ENCODE data around the gene CMSS1. TPM values are rescaled to one million over a fixed set of nuclear protein-coding genes. Genes with fewer than 3 reads are reported as not detected.

Gene CMSS1
- total RNA-seq, 2 donors from 2014 or later, result 88.5 to 101 TPM

- Mint-ChIP-seq H3K36me3 (ENCODE audit: insufficient read depth in 2 of 2) (peaks cover 0 to 1% of the 10 kb centered on the region in 2 donors), H3K9me3 (no peaks in the 10 kb centered on the region), H3K4me1 (ENCODE audit: low read depth) (peaks cover 17% of the 10 kb centered on the region), H3K4me3 (no peak overlapping the region), H3K27ac (no peak overlapping the region), H3K27me3 (ENCODE audit: low read depth) (no peaks in the 10 kb centered on the region)
- DNase-seq (no peak), ATAC-seq (replicated peaks in 1 of 2) (no peak)
Measured at GRCh38 chr3:100006570-100007271, 189.1 kb downstream of the CMSS1 start.

- Mint-ChIP-seq H3K27me3 (ENCODE audit: low read depth) (no peaks in the 10 kb centered on the region), H3K4me1 (ENCODE audit: low read depth) (peaks cover 14% of the 10 kb centered on the region), H3K27ac (no peak overlapping the region), H3K36me3 (ENCODE audit: insufficient read depth in 2 of 2) (peaks cover 0 to 1% of the 10 kb centered on the region in 2 donors), H3K9me3 (no peaks in the 10 kb centered on the region), H3K4me3 (no peak overlapping the region)
- ATAC-seq (replicated peaks in 1 of 2) (no peak), DNase-seq (no peak)
Measured at GRCh38 chr3:100007313-100007712, 189.7 kb downstream of the CMSS1 start.

- no peak for ATAC-seq (replicated peaks in 1 of 2)
- DNase-seq, result no peak
Measured at GRCh38 chr3:100008081-100008698, 190.5 kb downstream of the CMSS1 start.

GRCh38 chr3:100009276-100010086 lies 191.8 kb downstream of the CMSS1 start:
- ATAC-seq (replicated peaks in 1 of 2), result no peak
- no peak for DNase-seq
- H3K27ac Mint-ChIP-seq, result no peak overlapping the region

More at GRCh38 chr3:100008081-100008698, 190.5 kb downstream of the CMSS1 start:
- no peaks in the 10 kb centered on the region for H3K9me3 Mint-ChIP-seq
- H3K27me3 Mint-ChIP-seq (ENCODE audit: low read depth), result no peaks in the 10 kb centered on the region
- peak overlapping the region; percentile 44 for H3K27ac Mint-ChIP-seq
- H3K36me3 Mint-ChIP-seq (ENCODE audit: insufficient read depth in 2 of 2), result peaks cover 0 to 1% of the 10 kb centered on the region in 2 donors
- H3K4me3 Mint-ChIP-seq, result no peak overlapping the region
- peaks cover 5% of the 10 kb centered on the region for H3K4me1 Mint-ChIP-seq (ENCODE audit: low read depth)

GRCh38 chr3:100010087-100010417 lies 192.4 kb downstream of the CMSS1 start:
- ATAC-seq (replicated peaks in 1 of 2) (no peak), DNase-seq (no peak)
- Mint-ChIP-seq H3K4me1 (ENCODE audit: low read depth) (no peaks in the 10 kb centered on the region), H3K4me3 (no peak overlapping the region), H3K27ac (no peak overlapping the region), H3K36me3 (ENCODE audit: insufficient read depth in 2 of 2) (peaks cover 2 to 7% of the 10 kb centered on the region in 2 donors), H3K27me3 (ENCODE audit: low read depth) (no peaks in the 10 kb centered on the region), H3K9me3 (peaks cover 0 to 2% of the 10 kb centered on the region in 2 donors)

More at GRCh38 chr3:100009276-100010086, 191.8 kb downstream of the CMSS1 start:
- Mint-ChIP-seq H3K36me3 (ENCODE audit: insufficient read depth in 2 of 2) (peaks cover 0 to 1% of the 10 kb centered on the region in 2 donors), H3K4me3 (no peak overlapping the region), H3K27me3 (ENCODE audit: low read depth) (no peaks in the 10 kb centered on the region), H3K4me1 (ENCODE audit: low read depth) (no peaks in the 10 kb centered on the region), H3K9me3 (no peaks in the 10 kb centered on the region)

GRCh38 chr3:100018806-100019205 lies 201.1 kb downstream of the CMSS1 start:
- peaks cover 3 to 8% of the 10 kb centered on the region in 2 donors for H3K36me3 Mint-ChIP-seq (ENCODE audit: insufficient read depth in 2 of 2)
- H3K4me3 Mint-ChIP-seq, result no peak overlapping the region
- H3K27ac Mint-ChIP-seq, result no peak overlapping the region
- no peak for DNase-seq
- no peak for ATAC-seq (replicated peaks in 1 of 2)
- H3K9me3 Mint-ChIP-seq, result peaks cover 0 to 2% of the 10 kb centered on the region in 2 donors
- no peaks in the 10 kb centered on the region for H3K27me3 Mint-ChIP-seq (ENCODE audit: low read depth)
- no peaks in the 10 kb centered on the region for H3K4me1 Mint-ChIP-seq (ENCODE audit: low read depth)

- DNase-seq (no peak), ATAC-seq (replicated peaks in 1 of 2) (no peak)
- Mint-ChIP-seq H3K27me3 (ENCODE audit: low read depth) (no peaks in the 10 kb centered on the region), H3K4me1 (ENCODE audit: low read depth) (no peaks in the 10 kb centered on the region), H3K27ac (no peak overlapping the region), H3K9me3 (peaks cover 0 to 2% of the 10 kb centered on the region in 2 donors), H3K4me3 (no peak overlapping the region), H3K36me3 (ENCODE audit: insufficient read depth in 2 of 2) (peaks cover 3 to 6% of the 10 kb centered on the region in 2 donors)
Measured at GRCh38 chr3:100019719-100020118, 202.1 kb downstream of the CMSS1 start.

GRCh38 chr3:100020876-100021644 lies 203.4 kb downstream of the CMSS1 start:
- Mint-ChIP-seq H3K4me1 (ENCODE audit: low read depth) (no peaks in the 10 kb centered on the region), H3K36me3 (ENCODE audit: insufficient read depth in 2 of 2) (no peaks in the 10 kb centered on the region), H3K27ac (no peak overlapping the region), H3K4me3 (no peak overlapping the region), H3K9me3 (no peaks in the 10 kb centered on the region), H3K27me3 (ENCODE audit: low read depth) (no peaks in the 10 kb centered on the region)
- ATAC-seq (replicated peaks in 1 of 2) (no peak), DNase-seq (no peak)

GRCh38 chr3:100022506-100022905 lies 204.8 kb downstream of the CMSS1 start:
- Mint-ChIP-seq H3K27ac (no peak overlapping the region), H3K9me3 (no peaks in the 10 kb centered on the region), H3K4me1 (ENCODE audit: low read depth) (no peaks in the 10 kb centered on the region), H3K36me3 (ENCODE audit: insufficient read depth in 2 of 2) (no peaks in the 10 kb centered on the region), H3K27me3 (ENCODE audit: low read depth) (no peaks in the 10 kb centered on the region), H3K4me3 (no peak overlapping the region)
- DNase-seq, result no peak
- ATAC-seq (replicated peaks in 1 of 2), result no peak

- Mint-ChIP-seq H3K36me3 (ENCODE audit: insufficient read depth in 2 of 2) (no peaks in the 10 kb centered on the region), H3K9me3 (no peaks in the 10 kb centered on the region), H3K27me3 (ENCODE audit: low read depth) (no peaks in the 10 kb centered on the region), H3K4me3 (no peak overlapping the region), H3K27ac (no peak overlapping the region), H3K4me1 (ENCODE audit: low read depth) (no peaks in the 10 kb centered on the region)
- ATAC-seq (replicated peaks in 1 of 2) (no peak), DNase-seq (no peak)
Measured at GRCh38 chr3:100023150-100023549, 205.5 kb downstream of the CMSS1 start.

GRCh38 chr3:100023595-100023994 lies 205.9 kb downstream of the CMSS1 start:
- H3K27me3 Mint-ChIP-seq (ENCODE audit: low read depth), result no peaks in the 10 kb centered on the region
- no peaks in the 10 kb centered on the region for H3K9me3 Mint-ChIP-seq
- no peak overlapping the region for H3K27ac Mint-ChIP-seq
- H3K36me3 Mint-ChIP-seq (ENCODE audit: insufficient read depth in 2 of 2), result no peaks in the 10 kb centered on the region
- H3K4me3 Mint-ChIP-seq, result no peak overlapping the region
- ATAC-seq (replicated peaks in 1 of 2) (no peak), DNase-seq (no peak)
- no peaks in the 10 kb centered on the region for H3K4me1 Mint-ChIP-seq (ENCODE audit: low read depth)

- DNase-seq (no peak), ATAC-seq (replicated peaks in 1 of 2) (no peak)
- no peaks in the 10 kb centered on the region for H3K27me3 Mint-ChIP-seq (ENCODE audit: low read depth)
- H3K27ac Mint-ChIP-seq, result no peak overlapping the region
- no peaks in the 10 kb centered on the region for H3K4me1 Mint-ChIP-seq (ENCODE audit: low read depth)
- no peaks in the 10 kb centered on the region for H3K36me3 Mint-ChIP-seq (ENCODE audit: insufficient read depth in 2 of 2)
- no peak overlapping the region for H3K4me3 Mint-ChIP-seq
- no peaks in the 10 kb centered on the region for H3K9me3 Mint-ChIP-seq
Measured at GRCh38 chr3:100024520-100025303, 207.1 kb downstream of the CMSS1 start.
